Breast epithelium (tissue), 3 donors: ENCODE results near the gene KRT3.

Experiments
- POLR2A ChIP-seq: fragments of 450-650 bp; IDR thresholded peaks from one replicate; pipeline ENCODE4 v1.6.1; 2016; ENCODE audit warnings: antibody characterized with exemption, mild to moderate bottlenecking, moderate library complexity
- TF ChIP-seq, protein P1 (sequence below), 3 donors: fragments of 450-650 bp; IDR thresholded peaks; one replicate each; pipeline ENCODE4 v1.5.1; 2016 to 2017; ENCODE audit warnings: antibody characterized with exemption in 3 of 3, mild to moderate bottlenecking in 3 of 3, moderate library complexity in 3 of 3

DNA sequence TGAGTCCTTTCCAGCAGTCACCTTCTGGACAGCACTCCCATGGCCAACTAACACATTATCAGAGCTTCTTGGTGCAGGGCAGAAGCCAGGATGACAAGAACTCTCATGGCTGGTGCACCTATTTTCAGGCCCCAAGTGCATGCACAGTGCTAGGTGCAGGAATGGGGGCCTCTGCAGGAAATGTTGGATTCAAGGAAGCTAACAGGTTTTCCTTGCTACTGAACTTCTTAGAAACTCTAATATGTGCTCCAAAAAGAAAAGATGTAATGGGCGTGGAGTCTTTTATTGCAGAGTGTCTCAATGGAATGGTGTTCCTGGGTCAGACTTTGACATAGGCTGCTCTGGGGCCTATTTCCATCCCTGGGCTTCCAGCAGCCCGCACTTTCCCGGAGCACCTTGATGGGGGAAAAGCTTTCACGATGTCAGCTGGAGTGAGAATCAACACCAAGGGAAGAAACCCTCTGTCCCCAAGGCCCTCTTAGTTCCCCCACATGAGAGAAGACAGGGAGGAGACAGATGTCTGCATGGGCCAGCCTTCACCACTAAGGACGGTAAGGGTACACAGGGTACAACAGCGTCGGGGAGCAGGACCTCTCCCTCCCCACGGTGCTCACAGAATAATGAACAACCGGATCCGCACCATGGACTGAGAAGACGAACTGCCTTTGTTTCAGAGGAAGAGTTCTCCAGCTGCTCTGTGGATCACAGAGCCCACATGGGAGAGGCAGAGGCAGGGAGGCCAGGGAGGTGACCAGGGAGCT, 6.9 kb downstream of the KRT3 start:
- TF ChIP-seq, protein P1, sequence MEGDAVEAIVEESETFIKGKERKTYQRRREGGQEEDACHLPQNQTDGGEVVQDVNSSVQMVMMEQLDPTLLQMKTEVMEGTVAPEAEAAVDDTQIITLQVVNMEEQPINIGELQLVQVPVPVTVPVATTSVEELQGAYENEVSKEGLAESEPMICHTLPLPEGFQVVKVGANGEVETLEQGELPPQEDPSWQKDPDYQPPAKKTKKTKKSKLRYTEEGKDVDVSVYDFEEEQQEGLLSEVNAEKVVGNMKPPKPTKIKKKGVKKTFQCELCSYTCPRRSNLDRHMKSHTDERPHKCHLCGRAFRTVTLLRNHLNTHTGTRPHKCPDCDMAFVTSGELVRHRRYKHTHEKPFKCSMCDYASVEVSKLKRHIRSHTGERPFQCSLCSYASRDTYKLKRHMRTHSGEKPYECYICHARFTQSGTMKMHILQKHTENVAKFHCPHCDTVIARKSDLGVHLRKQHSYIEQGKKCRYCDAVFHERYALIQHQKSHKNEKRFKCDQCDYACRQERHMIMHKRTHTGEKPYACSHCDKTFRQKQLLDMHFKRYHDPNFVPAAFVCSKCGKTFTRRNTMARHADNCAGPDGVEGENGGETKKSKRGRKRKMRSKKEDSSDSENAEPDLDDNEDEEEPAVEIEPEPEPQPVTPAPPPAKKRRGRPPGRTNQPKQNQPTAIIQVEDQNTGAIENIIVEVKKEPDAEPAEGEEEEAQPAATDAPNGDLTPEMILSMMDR (IDR thresholded peaks at IDR 0.05): no peak
- no peak for TF ChIP-seq POLR2A
